ENCODE results near the gene FRMD4A.

The FRMD4A gene

DNA sequence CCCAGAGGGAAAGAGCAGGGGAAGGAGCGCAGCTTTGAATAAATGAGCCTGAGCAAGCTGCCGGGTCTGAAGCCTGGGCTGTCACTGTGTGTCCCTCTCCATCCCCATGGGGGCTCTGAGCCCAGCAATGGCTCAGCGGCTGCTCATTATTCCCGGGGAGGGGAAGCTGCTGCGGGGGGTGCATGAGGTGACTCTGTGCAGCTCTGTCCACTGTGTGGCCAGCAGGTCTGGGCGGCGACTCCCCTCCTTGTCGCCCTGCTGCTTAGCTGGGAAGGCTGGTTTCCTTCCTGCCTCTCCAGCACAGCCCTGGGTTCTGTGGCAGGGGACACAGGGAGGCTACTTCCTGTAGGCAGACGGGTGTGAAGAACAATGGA, 509.8 kb downstream of the FRMD4A start:
- TF ChIP-seq, protein P1, sequence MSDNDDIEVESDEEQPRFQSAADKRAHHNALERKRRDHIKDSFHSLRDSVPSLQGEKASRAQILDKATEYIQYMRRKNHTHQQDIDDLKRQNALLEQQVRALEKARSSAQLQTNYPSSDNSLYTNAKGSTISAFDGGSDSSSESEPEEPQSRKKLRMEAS (IDR thresholded peaks at IDR 0.05) = no peak
- TF ChIP-seq FOXM1 (IDR thresholded peaks at IDR 0.05; ENCODE audit: borderline replicate concordance, low read depth) = no peak
- TF ChIP-seq, protein P2, sequence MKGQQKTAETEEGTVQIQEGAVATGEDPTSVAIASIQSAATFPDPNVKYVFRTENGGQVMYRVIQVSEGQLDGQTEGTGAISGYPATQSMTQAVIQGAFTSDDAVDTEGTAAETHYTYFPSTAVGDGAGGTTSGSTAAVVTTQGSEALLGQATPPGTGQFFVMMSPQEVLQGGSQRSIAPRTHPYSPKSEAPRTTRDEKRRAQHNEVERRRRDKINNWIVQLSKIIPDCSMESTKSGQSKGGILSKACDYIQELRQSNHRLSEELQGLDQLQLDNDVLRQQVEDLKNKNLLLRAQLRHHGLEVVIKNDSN (IDR thresholded peaks at IDR 0.05) = no peak
- TF ChIP-seq TAF1 (IDR thresholded peaks at IDR 0.05; ENCODE audit: low read depth) = no peak
- TF ChIP-seq CEBPB (IDR thresholded peaks at IDR 0.05) = no peak
- no peak for TF ChIP-seq EGR1 (IDR thresholded peaks at IDR 0.05)
- TF ChIP-seq EP300 (IDR thresholded peaks at IDR 0.05; ENCODE audit: borderline replicate concordance) = no peak
- TF ChIP-seq YY1 (IDR thresholded peaks at IDR 0.05; ENCODE audit: low read depth) = no peak
- TF ChIP-seq NFIC (IDR thresholded peaks at IDR 0.05) = no peak
- no peak for TF ChIP-seq ZBTB7A (IDR thresholded peaks at IDR 0.05; ENCODE audit: low read depth)
- TF ChIP-seq, protein P3, sequence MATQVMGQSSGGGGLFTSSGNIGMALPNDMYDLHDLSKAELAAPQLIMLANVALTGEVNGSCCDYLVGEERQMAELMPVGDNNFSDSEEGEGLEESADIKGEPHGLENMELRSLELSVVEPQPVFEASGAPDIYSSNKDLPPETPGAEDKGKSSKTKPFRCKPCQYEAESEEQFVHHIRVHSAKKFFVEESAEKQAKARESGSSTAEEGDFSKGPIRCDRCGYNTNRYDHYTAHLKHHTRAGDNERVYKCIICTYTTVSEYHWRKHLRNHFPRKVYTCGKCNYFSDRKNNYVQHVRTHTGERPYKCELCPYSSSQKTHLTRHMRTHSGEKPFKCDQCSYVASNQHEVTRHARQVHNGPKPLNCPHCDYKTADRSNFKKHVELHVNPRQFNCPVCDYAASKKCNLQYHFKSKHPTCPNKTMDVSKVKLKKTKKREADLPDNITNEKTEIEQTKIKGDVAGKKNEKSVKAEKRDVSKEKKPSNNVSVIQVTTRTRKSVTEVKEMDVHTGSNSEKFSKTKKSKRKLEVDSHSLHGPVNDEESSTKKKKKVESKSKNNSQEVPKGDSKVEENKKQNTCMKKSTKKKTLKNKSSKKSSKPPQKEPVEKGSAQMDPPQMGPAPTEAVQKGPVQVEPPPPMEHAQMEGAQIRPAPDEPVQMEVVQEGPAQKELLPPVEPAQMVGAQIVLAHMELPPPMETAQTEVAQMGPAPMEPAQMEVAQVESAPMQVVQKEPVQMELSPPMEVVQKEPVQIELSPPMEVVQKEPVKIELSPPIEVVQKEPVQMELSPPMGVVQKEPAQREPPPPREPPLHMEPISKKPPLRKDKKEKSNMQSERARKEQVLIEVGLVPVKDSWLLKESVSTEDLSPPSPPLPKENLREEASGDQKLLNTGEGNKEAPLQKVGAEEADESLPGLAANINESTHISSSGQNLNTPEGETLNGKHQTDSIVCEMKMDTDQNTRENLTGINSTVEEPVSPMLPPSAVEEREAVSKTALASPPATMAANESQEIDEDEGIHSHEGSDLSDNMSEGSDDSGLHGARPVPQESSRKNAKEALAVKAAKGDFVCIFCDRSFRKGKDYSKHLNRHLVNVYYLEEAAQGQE (IDR thresholded peaks at IDR 0.05; ENCODE audit: low read depth) = no peak

DNA sequence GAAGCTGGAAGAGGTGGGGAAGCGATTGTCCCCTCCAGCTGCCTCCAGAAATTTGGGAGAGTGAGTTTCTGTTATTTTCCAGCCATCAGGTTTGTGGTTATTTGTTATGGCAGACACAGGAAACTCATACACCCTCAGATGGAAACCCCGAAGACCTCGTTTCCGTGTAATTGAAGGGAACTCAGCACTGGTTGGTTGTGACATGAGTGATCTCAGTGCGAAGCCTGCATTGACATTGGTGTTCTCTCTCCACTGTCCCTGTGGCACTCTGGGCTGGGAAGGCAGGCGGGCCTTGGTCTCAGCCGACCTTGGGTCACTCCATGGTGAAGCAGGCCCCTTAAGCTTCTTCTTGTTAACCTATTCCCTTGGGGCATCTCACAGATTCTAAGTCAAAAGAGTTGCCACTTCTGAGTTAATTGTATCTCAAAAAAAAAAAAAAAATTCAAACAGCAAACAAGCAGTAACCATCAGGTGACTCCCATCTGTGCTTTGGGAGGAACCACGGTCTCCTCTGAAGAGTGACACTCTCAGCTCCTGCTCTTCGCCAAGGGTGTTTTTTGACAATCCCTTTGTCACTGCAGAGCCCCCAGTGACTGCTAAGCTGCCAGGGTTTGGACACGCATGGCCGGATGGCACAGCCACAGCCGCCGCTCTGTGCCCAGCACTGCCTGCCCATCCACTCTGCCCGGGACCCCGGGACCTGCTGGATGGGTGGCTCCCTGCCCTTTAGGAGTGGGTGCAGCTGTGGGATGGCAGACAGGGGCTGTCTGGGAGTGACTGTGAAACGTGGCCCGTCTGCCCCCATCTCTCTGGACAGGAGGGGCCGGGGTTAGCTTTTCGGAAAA, 510.4 kb downstream of the FRMD4A start:
- no peak for TF ChIP-seq TAF1 (IDR thresholded peaks at IDR 0.05; ENCODE audit: low read depth)
- TF ChIP-seq ZBTB7A (IDR thresholded peaks at IDR 0.05; ENCODE audit: low read depth) = no peak

DNA sequence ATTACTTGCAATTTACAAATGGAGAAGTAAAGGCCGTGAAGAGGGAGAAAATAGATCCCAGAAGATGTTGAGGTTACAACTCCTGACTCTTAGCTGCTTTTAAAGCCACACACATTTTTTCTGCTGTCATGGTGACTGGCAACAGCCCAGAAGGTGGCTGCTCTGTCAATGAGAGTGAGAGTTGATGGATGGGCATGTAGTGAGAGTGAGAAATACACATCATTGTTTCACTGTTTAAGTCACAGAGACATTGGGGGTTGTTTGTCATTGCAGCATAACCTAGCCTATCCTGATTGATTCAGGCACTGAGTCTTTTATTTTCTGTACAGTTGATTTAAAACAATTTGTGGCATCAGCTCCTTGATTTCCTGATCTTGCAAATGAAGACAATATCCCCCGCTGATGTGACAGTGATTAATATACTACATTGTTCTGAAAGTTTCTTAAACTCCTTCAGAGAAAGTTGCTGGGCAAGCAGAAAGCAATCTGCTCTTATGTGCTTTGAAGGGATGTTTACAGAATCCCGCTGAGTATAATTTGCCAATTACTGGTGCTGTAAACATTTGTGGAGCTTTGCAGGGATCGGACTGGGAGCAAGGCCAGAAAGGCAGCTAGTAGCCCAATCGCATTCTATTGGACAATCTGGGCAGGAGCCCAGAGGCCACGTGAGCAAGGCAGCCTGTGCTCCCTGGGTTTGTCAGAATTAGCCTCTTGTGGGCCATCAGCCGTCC, 514.4 kb downstream of the FRMD4A start:
- TF ChIP-seq, protein P3 (IDR thresholded peaks at IDR 0.05; ENCODE audit: low read depth) = no peak
- TF ChIP-seq EP300 (IDR thresholded peaks at IDR 0.05; ENCODE audit: borderline replicate concordance) = no peak
- no peak for TF ChIP-seq FOXM1 (IDR thresholded peaks at IDR 0.05; ENCODE audit: borderline replicate concordance, low read depth)
- no peak for TF ChIP-seq RAD21 (IDR thresholded peaks at IDR 0.05; ENCODE audit: low read depth)
- TF ChIP-seq, protein P2 (IDR thresholded peaks at IDR 0.05) = no peak
- TF ChIP-seq NFIC (IDR thresholded peaks at IDR 0.05) = no peak
- no peak for TF ChIP-seq TEAD4 (IDR thresholded peaks at IDR 0.05)
- no peak for TF ChIP-seq CEBPB (IDR thresholded peaks at IDR 0.05)
- no peak for TF ChIP-seq ZBTB7A (IDR thresholded peaks at IDR 0.05; ENCODE audit: low read depth)
- TF ChIP-seq, protein P1 (IDR thresholded peaks at IDR 0.05) = no peak
- TF ChIP-seq TCF12 (IDR thresholded peaks at IDR 0.05; ENCODE audit: low read depth) = no peak
- no peak for TF ChIP-seq EGR1 (IDR thresholded peaks at IDR 0.05)
- TF ChIP-seq YY1 (IDR thresholded peaks at IDR 0.05; ENCODE audit: low read depth) = no peak
- TF ChIP-seq CREB1 (IDR thresholded peaks at IDR 0.05; ENCODE audit: low read depth) = no peak
- TF ChIP-seq TAF1 (IDR thresholded peaks at IDR 0.05; ENCODE audit: low read depth) = no peak

DNA sequence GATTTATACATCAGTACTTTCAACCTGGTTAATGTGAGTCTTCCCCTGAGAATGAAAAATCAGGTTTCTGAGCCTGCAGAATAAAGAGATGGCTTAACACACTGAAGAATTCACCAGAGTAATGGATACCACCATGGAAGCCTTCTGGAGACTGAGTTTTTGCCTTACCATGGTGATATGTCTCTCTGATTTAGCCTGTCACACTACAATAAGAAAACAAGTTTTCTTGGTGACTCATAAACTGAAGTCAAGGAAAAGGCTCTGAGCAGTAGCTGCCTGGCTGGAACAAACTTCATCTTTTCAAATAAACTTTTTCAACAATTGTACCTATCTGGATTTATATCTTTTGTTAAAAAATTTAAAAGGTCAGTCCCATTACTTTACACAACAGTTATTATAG, 515.0 kb downstream of the FRMD4A start:
- no peak for TF ChIP-seq EP300 (IDR thresholded peaks at IDR 0.05; ENCODE audit: borderline replicate concordance)
- no peak for TF ChIP-seq TCF12 (IDR thresholded peaks at IDR 0.05; ENCODE audit: low read depth)
- no peak for TF ChIP-seq EGR1 (IDR thresholded peaks at IDR 0.05)
- no peak for TF ChIP-seq NFIC (IDR thresholded peaks at IDR 0.05)
- TF ChIP-seq, protein P2 (IDR thresholded peaks at IDR 0.05) = no peak
- no peak for TF ChIP-seq RAD21 (IDR thresholded peaks at IDR 0.05; ENCODE audit: low read depth)
- no peak for TF ChIP-seq TEAD4 (IDR thresholded peaks at IDR 0.05)
- TF ChIP-seq, protein P1 (IDR thresholded peaks at IDR 0.05) = no peak

DNA sequence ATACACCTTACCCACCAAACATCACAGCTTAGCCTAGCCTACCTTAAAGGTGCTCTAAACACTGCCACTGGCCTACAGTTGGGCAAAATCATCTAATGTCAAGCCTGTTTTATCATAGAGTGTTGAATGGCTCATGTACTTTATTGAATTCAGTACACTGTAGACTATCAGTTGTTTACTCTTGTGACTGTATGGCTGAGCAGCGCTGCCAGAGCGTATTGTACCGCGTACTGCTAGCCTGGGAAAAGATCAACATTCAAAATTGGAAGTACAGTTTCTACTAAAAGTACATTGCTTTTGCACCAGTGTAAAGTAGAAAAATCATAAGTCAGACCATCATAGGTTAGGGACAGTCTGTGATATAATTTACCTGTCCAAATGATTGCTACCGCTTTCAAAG, 517.2 kb downstream of the FRMD4A start:
- TF ChIP-seq ZBTB7A (IDR thresholded peaks at IDR 0.05; ENCODE audit: low read depth) = no peak
- no peak for TF ChIP-seq EP300 (IDR thresholded peaks at IDR 0.05; ENCODE audit: borderline replicate concordance)
- no peak for TF ChIP-seq TEAD4 (IDR thresholded peaks at IDR 0.05)
- TF ChIP-seq, protein P1 (IDR thresholded peaks at IDR 0.05) = no peak
- TF ChIP-seq FOXM1 (IDR thresholded peaks at IDR 0.05; ENCODE audit: borderline replicate concordance, low read depth) = no peak
- no peak for TF ChIP-seq CREB1 (IDR thresholded peaks at IDR 0.05; ENCODE audit: low read depth)
- TF ChIP-seq, protein P2 (IDR thresholded peaks at IDR 0.05) = no peak
- TF ChIP-seq EGR1 (IDR thresholded peaks at IDR 0.05) = no peak
- TF ChIP-seq, protein P3 (IDR thresholded peaks at IDR 0.05; ENCODE audit: low read depth) = no peak
- TF ChIP-seq TCF12 (IDR thresholded peaks at IDR 0.05; ENCODE audit: low read depth) = no peak
- TF ChIP-seq CEBPB (IDR thresholded peaks at IDR 0.05) = no peak

Data from Ishikawa (cell line).